Keratinocyte (primary cell): ENCODE data around the gene COX7C. TPM values are rescaled to one million over a fixed set of nuclear protein-coding genes. Genes with fewer than 3 reads are reported as not detected.

Experiments used
- DNase-seq: peaks from one replicate; pipeline ENCODE4 v3.0.0-alpha.2; 2011; ENCODE audit warnings: low read depth, missing footprints, low spot score
- FAIRE-seq: peaks from 2 replicates; lab custom pipeline; 2011; peaks lifted over from hg19 to GRCh38; lab: Jason Lieb, UNC
- H2AFZ ChIP-seq: 2 replicates; pipeline ENCODE4 v1.6.0; 2012; ENCODE audit warnings: low read length, control low read depth, inconsistent platforms; ENCODE audit not compliant: control insufficient read depth
- H3K27ac ChIP-seq: 2 replicates; pipeline ENCODE4 v1.5.1; 2011; ENCODE audit warnings: low read length; ENCODE audit not compliant: control insufficient read depth, insufficient read depth
- H3K27me3 ChIP-seq: 3 replicates; pipeline ENCODE4 v1.6.0; 2011; ENCODE audit warnings: low read length; ENCODE audit not compliant: control insufficient read depth, insufficient read depth; ENCODE audit errors: extremely low read depth
- H3K36me3 ChIP-seq, 2 experiments: 2 replicates in 1 of 2; 3 replicates in 1 of 2; pipeline ENCODE4 v1.5.1; 2011; ENCODE audit warnings: low read length in 2 of 2, mild to moderate bottlenecking in 1 of 2; ENCODE audit not compliant: control insufficient read depth in 2 of 2, insufficient read depth in 2 of 2; ENCODE audit errors: extremely low read depth in 1 of 2
- H3K4me1 ChIP-seq: 3 replicates; pipeline ENCODE4 v1.5.1; 2011; ENCODE audit warnings: low read length; ENCODE audit not compliant: control insufficient read depth, insufficient read depth; ENCODE audit errors: extremely low read depth
- H3K4me2 ChIP-seq: 3 replicates; pipeline ENCODE4 v1.6.0; 2011; ENCODE audit warnings: low read depth, low read length; ENCODE audit not compliant: control insufficient read depth, insufficient read depth; ENCODE audit errors: extremely low read depth
- H3K4me3 ChIP-seq, 3 experiments: fragments of 200-600 bp in 1 of 3; sonication (generic) in 1 of 3; 2 replicates in 2 of 3; 3 replicates in 1 of 3; pipeline ENCODE4 v1.5.1; 2011 to 2016; ENCODE audit warnings: low read length in 3 of 3, mild to moderate bottlenecking in 3 of 3, control low read depth in 2 of 3, inconsistent platforms in 1 of 3, low read depth in 1 of 3, mixed read lengths in 1 of 3, mixed run types in 1 of 3, moderate library complexity in 1 of 3; ENCODE audit not compliant: control insufficient read depth in 2 of 3, insufficient read depth in 2 of 3; ENCODE audit errors: extremely low read depth in 1 of 3
- H3K79me2 ChIP-seq: 2 replicates; pipeline ENCODE4 v1.6.0; 2012; ENCODE audit warnings: low read length; ENCODE audit not compliant: control insufficient read depth, insufficient read depth
- H3K9ac ChIP-seq: 3 replicates; pipeline ENCODE4 v1.6.0; 2011; ENCODE audit warnings: low read length; ENCODE audit not compliant: control insufficient read depth, insufficient read depth; ENCODE audit errors: extremely low read depth
- H3K9me1 ChIP-seq: 3 replicates; pipeline ENCODE4 v1.6.0; 2011; ENCODE audit warnings: low read length; ENCODE audit not compliant: control insufficient read depth, insufficient read depth; ENCODE audit errors: extremely low read depth
- H3K9me3 ChIP-seq: 2 replicates; pipeline ENCODE4 v1.5.1; 2012; ENCODE audit warnings: low read depth, low read length; ENCODE audit not compliant: control insufficient read depth
- H4K20me1 ChIP-seq: 3 replicates; pipeline ENCODE4 v1.6.0; 2011; ENCODE audit warnings: low read length; ENCODE audit not compliant: control insufficient read depth, insufficient read depth; ENCODE audit errors: extremely low read depth
- CTCF ChIP-seq, 3 experiments: IDR thresholded peaks in 1 of 3; conservative IDR thresholded peaks in 1 of 3; optimal IDR thresholded peaks in 1 of 3; 2 replicates in 2 of 3; 3 replicates in 1 of 3; pipeline versions ENCODE3 to v1.5.1; 2011; ENCODE audit warnings: low read length in 3 of 3, mild to moderate bottlenecking in 3 of 3, moderate library complexity in 2 of 3, control low read depth in 1 of 3, inconsistent platforms in 1 of 3; ENCODE audit not compliant: insufficient read depth in 2 of 3; ENCODE audit errors: extremely low read depth in 1 of 3
- EZH2 ChIP-seq: IDR thresholded peaks from one replicate; pipeline ENCODE4 v1.6.1; 2012; ENCODE audit warnings: inconsistent platforms, mild to moderate bottlenecking, low read length, moderate library complexity
- dilution Hi-C: fragments of 300-500 bp; cut with MboI; formaldehyde crosslinking; loops from one replicate; pipeline ENCODE4 v1.7.0; 2020; ENCODE audit warnings: low sequenced_read_pairs; ENCODE audit not compliant: extremely low pct_ligation_motif_present
- polyA plus RNA-seq, 5 experiments: library from polyadenylated mRNA; depleted of rRNA in 3 of 5; stranded (reverse) in 3 of 5; stranded (forward) in 1 of 5; unstranded in 1 of 5; fragments of >200 nt; gene quantifications; 1 replicate in 1 of 5; 2 replicates in 3 of 5; 3 replicates in 1 of 5; pipeline versions ENCODE4 v1.2.1 to v1.2.3, GENCODE V29; 2011 to 2012; ENCODE audit warnings: missing spikeins in 2 of 5, low read depth in 1 of 5, low replicate concordance in 1 of 5
- small RNA-seq, 3 experiments: library from RNA; depleted of rRNA; stranded (forward); fragments of <200 nt; gene quantifications; one replicate each; pipeline ENCODE3, GENCODE V24; 2012; ENCODE audit warnings: low read depth in 3 of 3, low replicate concordance in 1 of 3; ENCODE audit not compliant: insufficient read length in 3 of 3

Gene COX7C
- polyA plus RNA-seq, 1 donor (not counting 4 experiments of a cell fraction or from before 2014, with no cell fraction given): 764 TPM

DNA sequence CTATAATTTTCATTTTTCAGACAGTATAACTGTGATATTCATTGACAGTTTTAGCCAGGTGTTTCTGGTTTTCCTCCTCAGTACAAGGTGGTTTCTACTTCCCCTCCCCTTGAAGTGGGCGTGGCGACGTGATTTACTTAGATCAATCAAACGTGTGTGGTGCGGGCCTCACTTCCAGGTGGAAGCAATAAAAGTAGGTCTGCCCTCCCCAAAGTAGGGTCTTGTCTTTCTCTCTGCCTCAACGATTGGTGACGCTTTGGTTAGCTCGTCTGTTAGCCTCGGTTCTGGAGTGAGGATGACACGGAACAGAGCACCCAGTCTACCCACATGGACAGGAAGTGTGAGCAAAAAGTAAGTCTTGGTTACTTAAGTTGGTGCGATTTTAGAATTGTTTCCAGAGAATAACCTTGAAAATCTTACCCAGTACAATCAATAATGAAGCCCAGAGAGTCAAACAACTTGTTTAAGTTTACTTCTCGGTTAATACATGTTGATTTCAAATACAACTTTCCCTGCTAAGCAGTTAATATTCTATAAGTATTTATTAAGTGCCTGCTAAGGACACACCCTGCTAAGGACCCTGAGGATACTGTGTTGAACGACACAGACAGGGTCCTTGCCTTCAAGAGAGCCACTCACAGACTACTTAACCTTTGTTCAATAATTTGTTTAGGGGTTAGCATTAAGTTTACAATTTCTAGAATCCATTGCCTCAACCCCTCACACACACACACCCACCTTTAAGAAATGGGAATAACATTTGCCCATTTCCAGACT, 48.4 kb downstream of the COX7C start:
- no peaks in the 10 kb centered on the region for H3K79me2 ChIP-seq
- dilution Hi-C loops: no loop called here

DNA sequence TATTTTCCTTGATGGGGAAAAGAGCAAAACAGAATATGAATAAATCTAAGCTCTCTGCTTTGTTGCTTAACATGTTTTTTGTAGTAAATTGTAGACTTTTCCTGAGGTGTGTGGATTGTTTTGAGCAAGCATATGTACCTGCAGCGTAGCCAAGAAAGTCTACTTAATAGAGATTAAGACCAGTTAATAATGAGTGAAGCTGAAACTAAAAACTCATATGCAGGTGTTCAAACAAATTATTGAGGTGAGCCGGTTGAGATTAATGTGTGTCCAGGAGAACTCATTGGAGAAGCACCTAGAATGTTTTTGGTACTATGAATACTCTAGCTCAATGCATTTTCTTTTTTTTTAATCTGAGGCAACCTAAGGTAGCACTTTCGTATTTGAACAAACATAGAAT, 49.2 kb downstream of the COX7C start:
- Histone ChIP-seq H3K27me3 (no peaks in the 10 kb centered on the region), H3K4me2 (no peak overlapping the region), H2AFZ (no peak overlapping the region), H3K79me2 (no peaks in the 10 kb centered on the region), H3K27ac (no peak overlapping the region), H3K4me3 (no peak overlapping the region), H3K9me1 (no peaks in the 10 kb centered on the region), H3K36me3 (no peaks in the 10 kb centered on the region), H4K20me1 (no peaks in the 10 kb centered on the region), H3K9ac (no peak overlapping the region), H3K9me3 (no peaks in the 10 kb centered on the region), H3K4me1 (no peaks in the 10 kb centered on the region)
- dilution Hi-C loops: no loop called here
- no peak for DNase-seq
- FAIRE-seq: no peak
- TF ChIP-seq EZH2: no peak
- no peak for TF ChIP-seq CTCF (optimal IDR thresholded peaks at IDR 0.05 in 1 of 3, IDR thresholded peaks at IDR 0.05 in 1 of 3, conservative IDR thresholded peaks at IDR 0.05 in 1 of 3; ENCODE audit: extremely low read depth in 1 of 3, insufficient read depth in 2 of 3, low read length in 3 of 3)

More for the DNA sequence above, 48.4 kb downstream of the COX7C start:
- H3K9me1 ChIP-seq: no peaks in the 10 kb centered on the region
- no peaks in the 10 kb centered on the region for H4K20me1 ChIP-seq
- H3K4me1 ChIP-seq: no peaks in the 10 kb centered on the region
- no peak overlapping the region for H3K9ac ChIP-seq
- no peaks in the 10 kb centered on the region for H3K9me3 ChIP-seq
- no peak overlapping the region for H3K4me3 ChIP-seq
- DNase-seq: no peak
- H3K27me3 ChIP-seq: no peaks in the 10 kb centered on the region
- no peaks in the 10 kb centered on the region for H3K36me3 ChIP-seq
- no peak for TF ChIP-seq EZH2
- no peak for TF ChIP-seq CTCF (optimal IDR thresholded peaks at IDR 0.05 in 1 of 3, IDR thresholded peaks at IDR 0.05 in 1 of 3, conservative IDR thresholded peaks at IDR 0.05 in 1 of 3; ENCODE audit: extremely low read depth in 1 of 3, insufficient read depth in 2 of 3, low read length in 3 of 3)
- H2AFZ ChIP-seq: no peak overlapping the region
- FAIRE-seq: no peak
- H3K27ac ChIP-seq: no peak overlapping the region
- H3K4me2 ChIP-seq: no peak overlapping the region

Small RNA genes within 50 kb of the gene (small RNA-seq; reads per million reads assigned to genes)
- 0 reads per million in 3 experiments for gene RNU6-804P
